Measurements from ENCODE around the gene RASA2.

RASA2 gene

DNA sequence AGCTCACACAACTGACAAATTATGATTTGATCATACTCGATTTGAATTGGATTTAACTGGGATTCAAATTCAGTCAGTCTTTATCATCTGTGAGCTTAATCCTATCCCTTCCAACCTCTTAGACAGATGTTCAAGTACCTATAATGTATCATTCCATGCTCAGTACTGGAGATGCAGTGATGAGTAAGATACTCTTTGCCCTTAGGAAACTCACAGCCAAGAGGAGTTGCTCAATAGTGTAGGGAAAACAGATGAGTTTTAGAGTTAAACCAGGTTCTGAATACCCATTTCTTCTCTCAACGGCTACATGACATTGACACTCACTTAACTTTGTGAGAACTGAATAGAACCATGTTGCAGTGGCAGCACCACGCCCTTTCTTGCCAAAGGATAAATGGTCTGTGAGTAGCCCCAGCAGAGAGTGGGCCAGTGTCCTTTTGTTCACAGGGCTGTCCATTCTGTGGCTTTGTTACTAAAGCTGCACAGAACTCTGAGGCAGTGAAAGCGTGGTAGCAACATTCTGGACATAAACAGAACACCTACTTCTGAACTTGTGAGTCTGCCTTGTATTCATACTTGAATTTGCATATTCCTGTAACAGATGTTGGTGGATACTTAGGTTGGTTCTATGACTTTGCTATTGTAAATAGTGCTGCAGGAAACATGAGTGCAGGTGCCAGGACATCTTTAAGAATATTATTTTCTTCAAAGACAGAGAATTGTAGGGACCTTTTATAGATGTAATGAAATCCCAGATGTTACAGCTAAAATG is 91.6 kb downstream of the RASA2 start:
- no peaks in the 10 kb centered on the region for H3K4me1 ChIP-seq
- TF ChIP-seq, protein P1, sequence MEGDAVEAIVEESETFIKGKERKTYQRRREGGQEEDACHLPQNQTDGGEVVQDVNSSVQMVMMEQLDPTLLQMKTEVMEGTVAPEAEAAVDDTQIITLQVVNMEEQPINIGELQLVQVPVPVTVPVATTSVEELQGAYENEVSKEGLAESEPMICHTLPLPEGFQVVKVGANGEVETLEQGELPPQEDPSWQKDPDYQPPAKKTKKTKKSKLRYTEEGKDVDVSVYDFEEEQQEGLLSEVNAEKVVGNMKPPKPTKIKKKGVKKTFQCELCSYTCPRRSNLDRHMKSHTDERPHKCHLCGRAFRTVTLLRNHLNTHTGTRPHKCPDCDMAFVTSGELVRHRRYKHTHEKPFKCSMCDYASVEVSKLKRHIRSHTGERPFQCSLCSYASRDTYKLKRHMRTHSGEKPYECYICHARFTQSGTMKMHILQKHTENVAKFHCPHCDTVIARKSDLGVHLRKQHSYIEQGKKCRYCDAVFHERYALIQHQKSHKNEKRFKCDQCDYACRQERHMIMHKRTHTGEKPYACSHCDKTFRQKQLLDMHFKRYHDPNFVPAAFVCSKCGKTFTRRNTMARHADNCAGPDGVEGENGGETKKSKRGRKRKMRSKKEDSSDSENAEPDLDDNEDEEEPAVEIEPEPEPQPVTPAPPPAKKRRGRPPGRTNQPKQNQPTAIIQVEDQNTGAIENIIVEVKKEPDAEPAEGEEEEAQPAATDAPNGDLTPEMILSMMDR (IDR thresholded peaks at IDR 0.05; ENCODE audit: low read depth, low read length), result no peak
- no peak overlapping the region for H3K4me3 ChIP-seq (ENCODE audit: low read depth, low read length)
- no peaks in the 10 kb centered on the region for H3K27me3 ChIP-seq
- no peaks in the 10 kb centered on the region for H3K9me3 ChIP-seq
- DNase-seq, result no peak
- peaks cover 3% of the 10 kb centered on the region; the same call in 1 of the 2 replicates for H3K36me3 ChIP-seq

DNA sequence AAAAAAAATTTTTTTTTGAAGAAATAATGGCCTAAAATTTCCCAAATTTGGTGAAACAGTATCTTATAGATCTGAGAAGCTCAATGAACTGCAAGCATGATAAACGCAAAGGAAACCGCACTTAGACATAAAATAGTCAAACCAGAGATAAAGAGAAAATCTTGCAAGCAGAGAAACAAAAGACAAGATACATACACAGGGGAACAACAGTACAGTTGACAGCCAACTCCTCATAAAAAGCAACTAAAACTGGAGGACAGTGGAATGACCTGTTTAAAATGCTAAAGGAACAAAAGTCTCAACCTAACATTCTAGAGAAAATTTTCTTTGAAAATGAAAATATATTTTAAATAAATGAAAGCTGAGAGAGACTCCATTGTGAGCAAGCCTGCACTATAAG is 107.5 kb downstream of the RASA2 start:
- TF ChIP-seq, protein P1 (IDR thresholded peaks at IDR 0.05; ENCODE audit: low read depth, low read length), result no peak
- no peaks in the 10 kb centered on the region for H3K9me3 ChIP-seq
- H3K4me3 ChIP-seq (ENCODE audit: low read depth, low read length), result no peak overlapping the region
- no peaks in the 10 kb centered on the region for H3K4me1 ChIP-seq
- no peak for DNase-seq
- no peaks in the 10 kb centered on the region for H3K36me3 ChIP-seq
- no peaks in the 10 kb centered on the region for H3K27me3 ChIP-seq

DNA sequence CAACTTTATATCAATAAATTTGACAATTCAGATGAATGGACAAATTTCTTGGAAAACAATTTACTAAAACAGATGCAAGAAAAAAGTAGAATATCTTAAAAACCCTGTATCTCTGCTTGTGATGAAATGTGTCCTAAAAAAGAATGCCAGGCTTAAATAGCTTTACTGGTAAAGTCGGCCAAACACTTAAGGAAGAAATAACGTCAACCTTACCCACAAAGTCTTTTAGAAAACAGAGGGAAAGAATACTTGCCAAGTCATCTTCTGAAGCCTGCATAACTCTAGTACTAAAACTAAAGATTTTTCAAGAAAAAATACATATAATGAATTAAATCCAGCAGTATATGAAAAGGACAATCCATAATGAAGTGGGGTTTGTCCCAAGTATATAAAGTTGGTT is 111.1 kb downstream of the RASA2 start:
- DNase-seq, result no peak
- H3K9me3 ChIP-seq, result no peaks in the 10 kb centered on the region
- no peak overlapping the region for H3K4me3 ChIP-seq (ENCODE audit: low read depth, low read length)
- H3K36me3 ChIP-seq, result no peaks in the 10 kb centered on the region
- no peaks in the 10 kb centered on the region for H3K27me3 ChIP-seq
- no peaks in the 10 kb centered on the region for H3K4me1 ChIP-seq
- TF ChIP-seq, protein P1 (IDR thresholded peaks at IDR 0.05; ENCODE audit: low read depth, low read length), result no peak

DNA sequence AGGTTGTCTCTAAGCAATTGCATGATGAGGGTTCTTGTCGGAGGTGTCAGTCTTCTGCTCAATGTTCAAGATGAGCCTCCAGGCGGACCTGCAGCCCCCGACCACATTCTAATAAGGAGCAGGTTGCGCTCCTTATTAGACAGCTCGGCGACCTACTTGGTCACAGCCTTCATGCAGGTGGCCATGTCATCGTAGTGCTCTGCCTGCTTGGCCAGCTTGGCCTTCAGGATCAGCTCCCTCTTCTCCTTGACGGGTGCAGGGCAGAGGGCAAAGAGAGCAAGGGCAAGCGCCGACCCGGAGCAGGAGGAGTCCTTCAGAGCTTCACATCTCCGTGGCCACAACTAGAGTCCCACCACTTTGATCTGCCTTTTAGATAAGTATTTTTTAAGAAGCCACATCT is 113.5 kb downstream of the RASA2 start:
- H3K4me1 ChIP-seq, result no peaks in the 10 kb centered on the region
- H3K9me3 ChIP-seq, result no peaks in the 10 kb centered on the region
- no peak overlapping the region for H3K4me3 ChIP-seq (ENCODE audit: low read depth, low read length)
- DNase-seq, result no peak
- no peaks in the 10 kb centered on the region for H3K27me3 ChIP-seq
- TF ChIP-seq, protein P1 (IDR thresholded peaks at IDR 0.05; ENCODE audit: low read depth, low read length), result no peak
- H3K36me3 ChIP-seq, result no peaks in the 10 kb centered on the region

DNA sequence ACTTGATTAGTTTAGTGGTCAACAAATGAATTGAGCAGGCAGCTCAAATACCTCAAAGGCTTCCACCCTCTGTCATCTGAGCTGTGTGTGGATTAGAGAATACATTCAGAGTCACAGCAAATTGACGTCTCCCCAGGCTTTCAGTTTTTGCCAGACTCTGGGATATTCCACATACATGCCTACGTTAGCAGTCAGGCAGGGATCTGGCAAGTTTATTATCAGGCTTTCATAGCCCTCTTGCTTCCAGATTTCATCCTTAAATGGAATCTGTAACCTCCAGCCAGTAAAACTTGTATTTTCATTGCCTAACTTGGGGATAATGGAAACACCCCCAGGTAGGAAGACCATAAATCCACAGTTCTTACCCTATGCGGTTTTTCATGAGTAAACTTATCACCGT is 115.9 kb downstream of the RASA2 start:
- no peaks in the 10 kb centered on the region for H3K4me1 ChIP-seq
- TF ChIP-seq, protein P1 (IDR thresholded peaks at IDR 0.05; ENCODE audit: low read depth, low read length), result no peak
- no peak overlapping the region for H3K4me3 ChIP-seq (ENCODE audit: low read depth, low read length)
- DNase-seq, result no peak
- H3K36me3 ChIP-seq, result no peaks in the 10 kb centered on the region
- no peaks in the 10 kb centered on the region for H3K27me3 ChIP-seq
- H3K9me3 ChIP-seq, result no peaks in the 10 kb centered on the region

DNA sequence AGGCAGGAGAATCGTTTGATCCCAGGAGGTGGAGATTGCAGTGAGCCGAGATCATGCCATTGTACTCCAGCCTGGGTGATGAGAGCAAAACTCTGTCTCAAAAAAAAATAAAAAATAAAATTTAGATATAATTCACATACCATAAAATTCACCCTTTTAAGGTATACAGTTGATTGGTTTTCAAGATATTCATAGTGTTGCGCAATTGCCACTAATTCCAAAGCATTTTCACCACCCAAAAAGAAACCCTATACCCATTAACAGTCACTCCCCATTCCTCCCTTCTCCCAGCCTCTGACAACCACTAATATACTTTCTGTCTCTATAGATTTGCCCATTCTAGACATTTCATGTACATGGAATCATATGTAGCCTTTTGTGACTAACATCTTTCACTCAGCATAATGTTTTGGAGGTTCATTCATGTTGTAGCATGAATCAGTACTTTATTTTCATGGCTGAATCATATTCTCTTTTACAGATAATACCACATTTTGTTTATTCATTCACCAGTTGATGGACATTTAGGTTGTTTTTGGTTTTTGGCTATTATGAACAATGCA is 116.7 kb downstream of the RASA2 start:
- H3K4me3 ChIP-seq (ENCODE audit: low read depth, low read length), result no peak overlapping the region
- H3K36me3 ChIP-seq, result no peaks in the 10 kb centered on the region
- H3K4me1 ChIP-seq, result no peaks in the 10 kb centered on the region
- DNase-seq, result no peak
- no peaks in the 10 kb centered on the region for H3K9me3 ChIP-seq
- TF ChIP-seq, protein P1 (IDR thresholded peaks at IDR 0.05; ENCODE audit: low read depth, low read length), result no peak
- no peaks in the 10 kb centered on the region for H3K27me3 ChIP-seq
